ENCODE results near the gene CIAO1.
"Not testable (repeated sequence)": the region's sequence is repeated elsewhere in the genome, so short reads cannot be mapped to it uniquely, and the experiment has no call there.

Gene CIAO1

GRCh38 chr2:96249654-96250053, 16.4 kb upstream of the CIAO1 start:
- no peak overlapping the region for H3K4me3 ChIP-seq (ENCODE audit: low read depth, low read length)

- H3K4me3 ChIP-seq (ENCODE audit: low read depth, low read length) = no peak overlapping the region
Measured at GRCh38 chr2:96250188-96250587, 15.8 kb upstream of the CIAO1 start.

DNA sequence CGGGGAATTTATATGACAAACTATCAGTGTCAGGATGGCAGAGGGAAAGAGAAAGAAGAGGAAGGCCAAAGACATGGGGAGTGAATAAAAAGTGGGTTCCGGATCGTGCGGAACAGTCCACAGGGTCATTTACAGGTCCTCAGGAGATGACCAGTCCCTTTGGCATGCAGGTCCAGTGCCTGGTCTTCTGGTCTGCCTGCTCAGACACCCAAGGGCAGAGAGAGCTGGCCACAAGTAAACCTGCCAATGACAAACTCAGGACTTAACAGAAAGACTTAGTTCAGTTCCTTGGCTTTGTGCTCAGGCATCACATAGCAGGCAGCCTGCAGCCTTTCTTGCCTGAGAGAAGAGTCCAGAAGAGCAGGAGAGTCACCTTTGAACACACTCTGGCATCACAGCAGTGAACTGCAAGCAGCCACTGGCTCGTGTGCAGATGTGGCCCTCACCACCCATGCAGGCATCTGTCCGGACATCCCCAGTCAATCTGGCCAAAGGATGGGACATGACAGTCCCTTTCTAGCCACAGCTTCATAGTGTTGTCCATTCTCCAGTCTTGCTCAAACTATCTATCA, 14.2 kb upstream of the CIAO1 start:
- no peak overlapping the region for H3K4me3 ChIP-seq (ENCODE audit: low read depth, low read length)

DNA sequence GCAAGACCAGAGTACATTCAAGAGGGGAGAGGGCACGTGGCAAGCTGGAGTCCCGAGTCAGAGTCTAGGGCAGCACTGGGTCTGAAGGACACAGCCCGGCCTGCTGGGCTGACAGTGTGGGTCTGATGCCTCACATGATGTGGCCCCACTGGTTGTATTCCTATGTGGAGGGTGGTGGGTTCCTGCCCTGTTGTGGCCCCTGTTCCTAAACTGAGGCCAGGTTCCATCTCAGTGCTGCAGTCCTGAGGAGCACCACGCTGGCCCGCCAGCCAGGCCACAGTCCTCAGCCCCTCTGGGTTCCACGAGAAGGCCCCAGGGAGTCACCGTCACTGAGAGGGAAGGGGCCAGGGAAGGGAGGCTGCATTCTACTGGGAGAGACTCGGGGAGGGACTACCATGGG, 13.5 kb upstream of the CIAO1 start:
- no peak overlapping the region for H3K4me3 ChIP-seq (ENCODE audit: low read depth, low read length)

DNA sequence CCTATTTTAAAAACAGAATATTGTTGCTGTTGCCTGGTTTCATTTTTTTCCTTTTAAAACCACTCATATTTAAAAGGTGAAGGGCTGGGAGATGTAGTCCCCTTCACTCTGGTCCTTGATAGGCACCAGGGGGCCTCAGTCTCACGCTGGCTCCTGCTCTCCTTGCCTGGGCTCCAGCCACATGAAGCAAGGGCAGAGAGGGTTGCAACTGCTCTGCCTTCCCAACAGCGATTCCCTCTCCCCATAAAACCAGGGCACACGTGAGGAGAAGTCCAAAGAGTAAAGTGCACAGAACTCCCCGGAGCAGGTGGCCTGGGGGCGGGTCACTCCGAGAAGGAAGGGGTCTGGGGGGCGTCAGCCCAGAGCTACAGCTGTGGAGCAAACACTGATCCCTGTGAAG, 13.0 kb upstream of the CIAO1 start:
- H3K4me3 ChIP-seq (ENCODE audit: low read depth, low read length) = no peak overlapping the region

- no peak overlapping the region for H3K4me3 ChIP-seq (ENCODE audit: low read depth, low read length)
Measured at GRCh38 chr2:96254571-96254970, 11.5 kb upstream of the CIAO1 start.

DNA sequence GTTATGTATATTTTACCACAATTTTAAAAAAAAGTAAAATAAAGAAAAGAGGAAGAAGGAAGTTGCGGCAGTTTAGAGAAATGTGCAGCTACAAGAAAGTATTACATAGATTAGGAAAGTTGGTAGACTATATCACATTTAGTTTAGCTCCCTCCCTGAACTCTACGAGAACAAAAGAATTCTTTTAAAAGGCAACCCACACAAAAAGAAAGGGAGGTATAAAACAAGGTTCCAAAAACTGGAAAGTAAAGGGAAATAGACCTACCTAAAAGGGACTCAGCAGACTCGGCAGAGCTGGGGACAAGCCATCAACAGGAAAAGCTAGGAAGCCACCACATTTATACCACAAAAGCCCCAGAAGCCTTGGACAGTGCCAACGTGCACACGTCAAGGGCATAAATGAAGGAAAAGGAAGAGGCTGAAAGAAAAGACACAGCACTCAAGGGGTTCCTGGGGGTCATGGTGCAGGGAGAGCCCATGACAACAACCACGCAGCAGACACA, 9.4 kb upstream of the CIAO1 start:
- no peak overlapping the region for H3K4me3 ChIP-seq (ENCODE audit: low read depth, low read length)

- H3K4me3 ChIP-seq (ENCODE audit: low read depth, low read length) = not testable (repeated sequence)
Measured at GRCh38 chr2:96257744-96258143, 8.3 kb upstream of the CIAO1 start.

- no peak overlapping the region for H3K4me3 ChIP-seq (ENCODE audit: low read depth, low read length)
Measured at GRCh38 chr2:96258166-96259022, 7.6 kb upstream of the CIAO1 start.

DNA sequence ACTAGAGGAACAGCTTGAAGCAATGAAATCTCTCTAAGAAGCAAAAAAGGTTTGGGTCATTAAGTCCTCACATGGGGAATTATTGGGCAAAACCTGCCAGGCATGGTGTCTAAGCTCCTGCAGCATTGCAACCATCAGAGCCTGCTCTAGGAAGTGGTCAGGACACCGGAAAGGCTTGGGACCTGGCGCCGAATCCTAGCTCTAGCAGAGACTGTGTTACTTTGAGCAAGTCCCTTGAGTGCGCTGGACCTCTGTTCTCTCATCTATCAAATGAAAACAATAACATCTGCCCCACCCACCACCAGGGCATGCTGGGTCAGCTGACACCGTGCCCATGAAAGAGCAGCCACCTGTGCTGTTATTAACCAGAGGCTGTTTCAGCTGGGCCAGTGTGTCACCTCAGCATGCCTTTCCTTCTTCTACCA, 6.5 kb upstream of the CIAO1 start:
- H3K4me3 ChIP-seq (ENCODE audit: low read depth, low read length) = no peak overlapping the region

- no peak overlapping the region for H3K4me3 ChIP-seq (ENCODE audit: low read depth, low read length)
Measured at GRCh38 chr2:96260387-96261260, 5.4 kb upstream of the CIAO1 start.

DNA sequence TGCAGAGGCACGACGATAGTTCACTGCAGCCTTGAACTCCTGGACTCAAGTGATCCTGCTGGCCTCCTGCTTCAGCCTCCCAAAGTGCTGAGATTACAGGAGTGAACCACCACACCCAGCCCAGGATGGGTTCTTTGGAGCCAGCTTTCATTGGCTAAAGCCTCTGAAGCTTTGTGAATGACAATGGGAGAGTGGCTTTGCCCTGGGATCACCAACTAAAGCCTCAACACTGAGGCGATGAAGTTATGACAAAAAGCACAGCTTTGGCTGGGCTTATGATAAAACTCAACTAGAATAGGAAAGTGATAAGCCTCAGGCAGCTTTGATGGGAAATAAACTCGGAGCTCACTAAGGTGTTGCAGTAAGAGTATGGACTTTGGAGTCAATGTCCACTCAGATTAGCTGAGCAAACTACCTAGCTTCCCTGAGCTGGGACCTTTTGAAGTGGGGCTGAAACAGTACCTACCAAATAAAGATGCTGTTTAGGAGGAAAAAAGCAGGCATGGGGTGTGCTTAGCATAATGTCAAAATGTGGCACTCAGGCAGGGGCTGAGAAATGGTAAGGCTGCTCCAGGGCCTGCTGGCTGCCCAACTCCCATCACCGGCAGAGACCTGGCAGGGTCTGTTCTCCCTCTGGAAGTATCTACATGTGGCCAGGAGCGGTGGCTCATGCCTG, 4.6 kb upstream of the CIAO1 start:
- H3K4me3 ChIP-seq (ENCODE audit: low read depth, low read length) = no peak overlapping the region

GRCh38 chr2:96262306-96262705, 3.7 kb upstream of the CIAO1 start:
- H3K4me3 ChIP-seq (ENCODE audit: low read depth, low read length) = no peak overlapping the region

DNA sequence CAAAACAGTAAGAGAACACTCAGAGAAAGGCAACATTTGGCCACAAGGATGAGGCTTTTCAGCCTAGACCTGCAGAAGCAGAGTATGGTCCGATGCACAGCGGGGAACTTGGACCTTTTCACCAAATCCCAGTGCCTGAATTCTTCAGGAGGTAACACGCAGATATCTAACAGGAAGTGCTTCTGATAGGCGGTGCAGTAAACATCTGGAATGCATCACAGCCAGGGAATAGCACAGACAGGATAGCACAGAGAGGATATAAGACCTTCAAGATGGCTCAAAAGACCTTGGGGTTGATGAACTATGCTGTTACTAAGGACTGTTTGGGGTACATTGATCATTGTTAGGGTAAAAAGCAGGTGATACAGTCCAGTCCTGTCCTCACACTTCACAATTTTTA, 1.9 kb upstream of the CIAO1 start:
- H3K4me3 ChIP-seq (ENCODE audit: low read depth, low read length) = no peak overlapping the region

DNA sequence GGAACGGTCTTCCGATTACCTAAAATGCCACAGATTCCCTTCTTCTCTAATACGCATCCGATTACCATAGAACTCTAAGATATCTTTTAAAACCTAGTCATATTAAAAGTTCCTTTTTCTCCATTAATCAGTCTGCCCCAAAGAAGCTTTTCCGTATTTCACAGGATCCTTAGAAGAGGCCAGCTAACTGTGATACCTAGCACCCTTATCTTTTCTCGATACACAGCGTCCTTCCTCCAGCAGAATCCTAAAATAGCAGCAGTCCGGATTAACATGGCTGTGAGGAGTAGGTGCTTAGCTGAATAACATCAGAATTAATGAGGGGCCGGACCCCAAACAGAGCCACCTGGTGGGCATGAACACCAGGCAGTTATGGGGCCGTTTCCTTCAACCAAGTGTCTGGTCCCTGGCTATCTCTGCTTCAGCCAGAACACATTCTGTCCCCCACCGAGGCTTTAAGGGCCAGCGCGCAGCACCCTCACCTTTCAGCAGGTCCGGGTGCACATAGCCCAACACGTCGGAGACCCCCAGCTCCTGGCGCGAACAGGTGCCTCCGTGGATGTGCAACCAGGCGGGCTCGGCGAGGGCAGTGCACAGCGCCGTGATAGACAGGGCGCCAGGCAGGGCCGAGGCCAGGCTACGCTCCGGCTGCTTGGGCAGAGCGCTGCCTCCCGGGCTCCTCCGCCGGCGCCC, 1.2 kb upstream of the CIAO1 start:
- peak overlapping the region; percentile 47 for H3K4me3 ChIP-seq (ENCODE audit: low read depth, low read length)

DNA sequence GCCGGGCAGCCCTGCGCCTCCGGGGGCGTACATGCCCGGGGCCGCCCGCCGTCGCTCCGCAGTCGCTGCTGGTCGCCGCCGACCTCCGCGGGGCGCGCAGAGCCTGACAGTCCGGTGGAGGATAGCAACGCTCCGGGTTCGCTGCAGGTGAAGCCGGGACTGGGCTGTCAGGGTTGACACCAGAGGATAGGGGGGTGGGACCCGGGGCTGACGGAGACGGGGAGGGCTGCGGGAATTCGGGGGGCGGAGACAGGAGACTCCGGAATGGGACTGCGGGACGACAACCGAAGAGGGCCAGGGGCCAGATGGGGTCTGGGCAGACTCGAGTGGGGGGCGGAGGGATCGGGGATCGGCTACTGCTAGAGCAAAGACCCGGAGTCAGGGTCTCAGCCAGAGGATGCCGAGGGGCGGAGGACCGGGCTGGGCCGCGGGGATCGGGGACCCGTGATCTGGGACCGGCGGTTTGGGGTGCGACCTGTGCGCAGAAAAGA, 631 bp upstream of the CIAO1 start:
- H3K4me3 ChIP-seq (ENCODE audit: low read depth, low read length) = peak overlapping the region; percentile 47

DNA sequence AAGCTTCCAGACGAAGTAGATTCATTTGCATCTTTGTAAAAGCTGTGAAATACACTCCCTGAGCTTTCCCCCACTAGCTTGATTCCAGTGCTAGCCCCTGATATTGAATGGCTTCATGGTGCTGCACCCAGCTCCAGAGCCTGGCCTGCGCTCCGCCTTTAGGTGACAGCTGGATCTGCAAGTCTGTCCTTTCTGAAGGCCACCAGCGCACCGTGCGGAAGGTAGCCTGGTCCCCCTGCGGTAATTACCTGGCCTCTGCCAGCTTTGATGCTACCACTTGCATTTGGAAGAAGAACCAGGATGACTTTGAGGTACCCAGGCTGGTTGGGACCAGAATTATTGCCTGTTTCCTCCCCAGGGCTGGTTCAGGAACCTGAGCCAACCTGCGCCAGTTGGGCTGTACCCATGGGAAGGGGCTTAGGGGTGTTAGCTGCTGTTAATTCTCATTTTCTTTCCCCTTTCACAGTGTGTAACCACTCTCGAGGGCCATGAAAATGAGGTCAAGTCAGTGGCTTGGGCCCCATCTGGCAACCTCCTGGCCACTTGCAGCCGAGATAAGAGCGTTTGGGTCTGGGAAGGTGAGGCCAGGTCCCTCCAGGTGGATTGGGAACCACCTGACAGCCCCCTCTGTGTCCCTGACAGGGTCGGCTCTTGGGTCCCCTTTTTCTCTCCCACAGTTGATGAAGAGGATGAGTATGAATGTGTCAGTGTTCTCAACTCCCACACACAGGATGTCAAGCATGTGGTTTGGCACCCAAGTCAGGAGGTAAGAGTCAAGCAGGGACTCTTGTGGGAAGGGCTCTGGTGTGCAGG, 1.3 kb downstream of the CIAO1 start:
- no peak overlapping the region for H3K4me3 ChIP-seq (ENCODE audit: low read depth, low read length)

- no peak overlapping the region for H3K4me3 ChIP-seq (ENCODE audit: low read depth, low read length)
Measured at GRCh38 chr2:96271995-96272394, 6.0 kb downstream of the CIAO1 start.

DNA sequence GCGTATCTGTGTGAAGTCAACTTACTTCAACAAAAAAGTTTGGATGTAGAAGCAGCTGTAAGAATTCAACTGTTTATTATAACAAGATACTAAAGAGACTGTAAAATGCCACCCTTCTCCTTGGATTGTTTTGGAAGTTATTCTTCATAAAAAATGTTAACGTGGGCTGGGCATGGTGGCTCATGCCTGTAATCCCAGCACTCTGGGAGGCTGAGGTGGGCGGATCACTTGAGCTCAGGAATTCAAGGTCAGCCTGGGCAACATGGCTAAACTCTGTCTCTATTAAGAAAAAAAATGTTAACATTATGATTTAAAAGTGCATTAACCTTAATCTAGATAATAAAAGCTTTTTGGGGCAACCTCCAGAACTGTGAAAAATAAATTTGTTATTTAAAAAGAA, 7.7 kb downstream of the CIAO1 start:
- no peak overlapping the region for H3K4me3 ChIP-seq (ENCODE audit: low read depth, low read length)
